Stimulated activated CD4-positive, alpha-beta T cell treated with anti-CD3 and anti-CD28 coated beads, Interleukin-15, amount 100 ng/mL, for 48 hours (primary cell): ENCODE data around the gene ARHGAP6.
"Not testable (repeated sequence)": the region's sequence is repeated elsewhere in the genome, so short reads cannot be mapped to it uniquely, and the experiment has no call there.

Experiments
- DNase-seq, 2 donors: peaks; one replicate each; pipeline ENCODE4 v3.0.0-alpha.2; 2020; ENCODE audit warnings: low read depth in 2 of 2

The ARHGAP6 gene

DNA sequence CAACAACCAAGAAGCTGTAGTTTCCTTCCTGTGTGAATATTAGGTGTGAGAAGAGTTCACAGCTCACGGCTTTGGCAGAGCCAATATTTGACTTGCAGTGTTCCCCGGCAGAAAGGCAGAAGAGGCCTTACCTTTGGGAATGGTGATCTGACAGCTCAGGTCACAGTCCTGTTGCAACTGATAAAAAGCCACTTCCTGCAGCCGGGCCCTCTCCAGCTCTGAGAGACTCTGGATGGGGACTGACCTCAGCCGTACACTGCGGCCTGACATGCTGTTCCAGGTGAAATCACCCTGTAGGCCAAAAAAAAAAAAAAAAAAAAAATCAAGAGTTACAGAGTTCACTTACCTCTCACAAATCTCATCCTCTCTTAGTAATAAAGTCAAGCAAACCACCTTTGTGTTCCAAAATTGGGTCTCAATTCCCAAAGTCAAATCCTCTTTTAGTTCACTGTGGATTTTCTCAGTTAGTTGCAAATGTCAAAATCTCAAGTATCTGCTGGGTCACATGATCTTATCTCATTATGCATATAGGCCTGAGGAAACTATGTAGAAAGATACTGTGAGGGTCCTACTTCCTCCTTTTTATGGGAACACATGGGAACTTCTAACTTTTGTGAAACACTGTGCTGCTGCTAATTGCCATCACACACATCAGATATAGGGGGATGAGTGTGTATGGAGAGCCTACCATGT is 411.2 kb downstream of the ARHGAP6 start:
- no peak for DNase-seq

DNA sequence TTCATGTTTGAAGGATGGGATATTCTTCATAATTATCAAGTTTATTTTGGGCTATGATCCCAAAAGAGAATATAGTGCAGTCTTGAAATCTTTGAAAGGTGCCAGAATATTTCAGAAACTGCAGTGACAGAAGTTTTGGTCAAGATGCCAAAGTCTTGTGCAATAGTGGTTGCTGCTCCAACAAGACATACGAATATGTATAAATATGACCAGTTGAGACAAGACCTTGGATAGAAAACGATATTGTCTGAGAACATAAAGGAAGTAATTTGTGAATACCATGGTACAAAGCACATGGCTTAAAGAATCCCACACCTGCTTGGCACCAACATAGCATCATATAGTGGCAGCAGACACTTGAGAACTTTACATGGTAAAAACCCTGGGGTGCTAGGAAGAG is 421.1 kb downstream of the ARHGAP6 start:
- no peak for DNase-seq

GRCh38 chrX:11242704-11243103 is 423.0 kb downstream of the ARHGAP6 start:
- DNase-seq, result no peak

DNA sequence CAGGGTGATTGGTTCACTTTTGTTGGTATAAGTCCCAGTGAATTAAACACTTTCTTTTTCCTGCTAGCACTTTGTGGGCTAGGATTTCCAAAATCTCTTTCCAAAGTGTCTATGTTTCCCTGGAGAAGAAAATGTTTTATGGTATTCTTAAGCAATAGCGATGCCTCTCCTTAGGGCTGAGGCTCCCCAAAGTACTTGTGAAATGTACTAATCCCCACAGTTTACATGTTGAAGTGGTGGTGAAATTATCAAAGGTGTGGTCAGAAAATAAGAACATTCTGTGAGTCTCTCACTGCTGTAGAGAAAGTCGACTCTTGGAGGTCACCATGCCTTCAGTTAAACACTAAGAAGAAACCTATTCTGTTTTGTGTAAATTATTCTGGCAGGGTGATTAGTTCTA is 424.0 kb downstream of the ARHGAP6 start:
- DNase-seq, result no peak

- peak in 1 of 2 donors; percentile 1 for DNase-seq
Observed at GRCh38 chrX:11239230-11239629, 426.5 kb downstream of the ARHGAP6 start.

- not testable (repeated sequence) for DNase-seq
Observed at GRCh38 chrX:11235377-11235776, 430.3 kb downstream of the ARHGAP6 start.

- no peak for DNase-seq
Observed at GRCh38 chrX:11215191-11215921, 450.4 kb downstream of the ARHGAP6 start.

- no peak for DNase-seq
Observed at GRCh38 chrX:11214346-11215190, 451.2 kb downstream of the ARHGAP6 start.

- no peak for DNase-seq
Observed at GRCh38 chrX:11212741-11213140, 453.0 kb downstream of the ARHGAP6 start.

DNA sequence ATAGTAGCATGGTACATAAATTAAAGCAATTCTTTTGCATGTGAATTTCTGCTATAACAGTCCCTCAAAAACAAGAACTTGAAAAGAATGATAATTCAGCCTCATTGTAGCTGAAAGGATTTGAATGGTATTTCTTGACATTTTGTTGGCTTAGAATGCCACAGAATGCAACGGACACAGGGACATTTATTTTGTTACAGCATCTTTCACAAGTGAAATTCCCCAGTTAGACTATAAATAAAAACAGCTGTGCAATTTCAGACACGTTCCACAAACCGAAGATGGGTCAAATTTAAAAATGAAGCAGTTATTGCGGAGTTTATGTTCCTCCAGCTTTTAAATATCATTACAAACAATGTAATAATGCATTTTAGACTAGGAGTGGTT is 455.3 kb downstream of the ARHGAP6 start:
- no peak for DNase-seq

DNA sequence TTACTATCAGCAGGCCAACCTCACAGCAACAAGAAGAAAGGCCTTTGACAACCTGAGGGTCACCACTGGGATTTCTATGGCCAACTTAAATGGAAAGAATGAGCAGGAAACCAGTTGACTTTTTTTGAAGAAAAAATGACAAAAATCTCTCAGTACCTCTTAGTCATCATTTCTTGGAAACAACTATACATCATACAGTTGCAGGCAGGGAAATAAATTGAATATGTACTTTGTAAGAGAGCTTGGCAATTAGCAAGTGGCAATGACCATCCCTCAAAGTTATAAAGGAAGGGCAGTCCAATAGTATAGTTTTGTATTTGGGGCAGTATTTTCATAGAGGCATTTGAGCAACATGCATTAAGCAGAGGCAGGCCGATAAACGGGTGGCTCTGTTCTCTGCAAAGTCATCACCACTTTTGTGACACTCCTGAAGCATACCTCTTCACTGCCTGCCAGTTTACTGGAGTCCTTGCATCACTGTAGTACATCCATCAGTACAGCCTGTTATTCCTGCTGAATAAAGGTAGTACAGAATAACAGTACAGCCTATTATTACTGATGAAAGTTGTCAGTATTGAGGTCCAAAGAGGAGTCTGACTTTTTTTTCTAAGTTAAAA is 455.8 kb downstream of the ARHGAP6 start:
- no peak for DNase-seq

- no peak for DNase-seq
Observed at GRCh38 chrX:11206716-11207115, 459.0 kb downstream of the ARHGAP6 start.

GRCh38 chrX:11205796-11206195 is 459.9 kb downstream of the ARHGAP6 start:
- DNase-seq, result no peak

- no peak for DNase-seq
Observed at GRCh38 chrX:11197671-11198070, 468.0 kb downstream of the ARHGAP6 start.

DNA sequence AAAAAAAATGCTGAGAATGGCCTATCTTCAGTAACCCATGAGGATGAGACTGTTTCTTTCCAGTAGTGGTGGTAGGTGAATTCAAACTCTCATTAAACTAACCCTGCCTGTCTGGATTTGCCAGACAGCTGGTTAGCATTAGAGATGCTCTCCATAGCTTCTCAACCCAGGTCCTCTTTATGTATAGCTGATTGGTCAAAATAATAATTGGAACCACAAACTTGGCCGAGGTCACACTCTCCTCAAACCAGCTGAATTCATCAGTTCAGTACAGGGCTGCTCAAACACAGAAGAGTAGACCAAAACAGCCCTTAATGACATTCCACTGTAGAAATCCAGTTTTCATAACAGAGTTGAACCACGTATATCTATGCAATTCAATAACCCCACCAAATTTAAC is 469.2 kb downstream of the ARHGAP6 start:
- DNase-seq, result no peak

DNA sequence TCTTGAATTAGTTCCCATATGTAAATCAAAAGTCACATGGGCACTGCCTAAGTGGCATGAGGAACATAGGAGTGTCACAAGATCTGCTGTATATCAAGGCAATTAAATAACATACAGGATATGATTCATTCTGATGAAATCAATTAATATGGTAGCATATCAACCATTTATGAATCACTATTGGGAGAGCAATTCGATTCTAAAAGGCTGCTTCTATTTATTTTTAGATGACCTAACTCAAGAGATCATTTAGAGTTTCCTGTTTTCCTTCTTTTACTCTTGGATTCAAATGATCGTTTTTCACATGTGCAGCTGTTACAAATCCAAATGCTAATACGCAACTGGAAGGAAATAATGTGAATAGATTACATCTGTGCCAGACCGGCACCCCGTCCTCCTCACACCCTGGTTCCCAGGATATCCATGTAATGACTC is 472.7 kb downstream of the ARHGAP6 start:
- DNase-seq, result no peak

GRCh38 chrX:11190745-11191510 is 474.8 kb downstream of the ARHGAP6 start:
- no peak for DNase-seq

DNA sequence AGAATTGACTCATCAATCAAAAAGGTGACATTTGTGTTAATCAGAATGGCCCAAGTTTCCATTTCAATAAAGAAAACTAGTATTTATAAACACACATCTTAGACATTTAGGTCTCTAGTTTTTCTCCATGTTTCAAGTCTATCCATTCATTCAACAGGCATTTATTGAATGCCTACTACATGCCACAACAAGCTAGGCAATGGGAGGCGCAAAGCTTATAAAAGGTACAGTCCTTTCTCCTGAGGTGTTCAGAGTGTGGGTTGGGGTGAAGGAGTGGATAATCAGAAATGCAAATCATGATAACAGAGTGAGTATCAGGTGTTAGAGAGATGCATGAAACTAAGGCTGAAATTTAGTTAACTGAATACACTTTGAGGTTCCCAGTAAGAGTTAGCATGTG is 476.6 kb downstream of the ARHGAP6 start:
- no peak for DNase-seq

- no peak for DNase-seq
Observed at GRCh38 chrX:11188664-11189063, 477.1 kb downstream of the ARHGAP6 start.

- DNase-seq, result no peak
Observed at GRCh38 chrX:11187001-11187400, 478.7 kb downstream of the ARHGAP6 start.

GRCh38 chrX:11185861-11186260 is 479.9 kb downstream of the ARHGAP6 start:
- no peak for DNase-seq
